GM12878 (cell line): ENCODE data around the gene ANXA4. TPM values are rescaled to one million over a fixed set of nuclear protein-coding genes. Genes with fewer than 3 reads are reported as not detected.

Experiments used
- ATAC-seq: fragments of 200-7000 bp; cut with Tn5 transposase; 3 replicates; pipeline ENCODE4 v1.9.1; 2020; ENCODE audit warnings: mild to moderate bottlenecking, moderate library complexity
- BruUV-seq: library from RNA; stranded (reverse); fragments of 400-500 nt; replicated peaks from 2 replicates; lab custom pipeline; 2021; lab: Mats Ljungman, UMichigan
- CTCF ChIA-PET: fragments of 300-600 bp; sonication (Branson Sonifier 250); formaldehyde crosslinking; extraction: SDS; loops from one replicate; lab custom pipeline; 2021; ENCODE audit warnings: inconsistent platforms; lab: Yijun Ruan, JAX
- POLR2A ChIA-PET: fragments of 350-600 bp; formaldehyde crosslinking; extraction: SDS; loops from one replicate; lab custom pipeline; 2021; ENCODE audit warnings: inconsistent platforms; lab: Charles Lee
- RAD21 ChIA-PET: fragments of 300-600 bp; sonication (Branson Sonifier 250); formaldehyde crosslinking; loops from one replicate; lab custom pipeline; 2023; ENCODE audit warnings: antibody characterized with exemption; ENCODE audit not compliant: unreplicated experiment; lab: Charles Lee
- SMC1A ChIA-PET: fragments of 300-600 bp; sonication (Branson Sonifier 250); formaldehyde crosslinking; loops from one replicate; lab custom pipeline; 2023; ENCODE audit not compliant: unreplicated experiment, uncharacterized antibody; lab: Charles Lee
- DNase-seq: peaks from one replicate; pipeline ENCODE4 v3.0.0-alpha.2; 2011; ENCODE audit warnings: low read depth, low spot score
- FAIRE-seq: peaks from 3 replicates; lab custom pipeline; 2011; peaks lifted over from hg19 to GRCh38; lab: Jason Lieb, UNC
- H2AFZ ChIP-seq: 2 replicates; pipeline ENCODE4 v1.6.0; 2011; ENCODE audit warnings: low read depth, low read length, control low read depth; ENCODE audit not compliant: control insufficient read depth
- H3K27ac ChIP-seq: 2 replicates; pipeline ENCODE4 v1.5.1; 2011; ENCODE audit warnings: control low read depth; ENCODE audit not compliant: control insufficient read depth, insufficient read depth
- H3K27me3 ChIP-seq, 2 experiments: replicated peaks in 1 of 2; 2 replicates each; pipeline versions ENCODE4 v1.6.0 to v1.6.1; 2011; ENCODE audit warnings: low read length in 1 of 2; ENCODE audit not compliant: control insufficient read depth in 2 of 2, insufficient read depth in 2 of 2
- H3K36me3 ChIP-seq, 2 experiments: 2 replicates each; pipeline ENCODE4 v1.5.1; 2011; ENCODE audit warnings: low read length in 1 of 2; ENCODE audit not compliant: control insufficient read depth in 2 of 2, insufficient read depth in 2 of 2
- H3K4me1 ChIP-seq: 2 replicates; pipeline ENCODE4 v1.6.1; 2011; ENCODE audit warnings: mild to moderate bottlenecking, low read length, moderate library complexity, mixed read lengths; ENCODE audit not compliant: control insufficient read depth, insufficient read depth
- H3K4me2 ChIP-seq: 2 replicates; pipeline ENCODE4 v1.6.0; 2011; ENCODE audit warnings: control low read depth; ENCODE audit not compliant: control insufficient read depth, insufficient read depth
- H3K4me3 ChIP-seq: fragments of 200-600 bp; sonication (generic); 2 replicates; pipeline ENCODE4 v1.5.1; 2016
- H3K79me2 ChIP-seq: 2 replicates; pipeline ENCODE4 v1.6.0; 2011; ENCODE audit warnings: low read length; ENCODE audit not compliant: control insufficient read depth, insufficient read depth
- H3K9ac ChIP-seq: 2 replicates; pipeline ENCODE4 v1.8.0; 2011; ENCODE audit warnings: low read length, control low read depth, mixed read lengths; ENCODE audit not compliant: control insufficient read depth, insufficient read depth
- H3K9me3 ChIP-seq: replicated peaks from 3 replicates; pipeline ENCODE4 v1.5.1; 2011; ENCODE audit warnings: mild to moderate bottlenecking, low read length; ENCODE audit not compliant: control insufficient read depth, insufficient read depth
- H4K20me1 ChIP-seq: 2 replicates; pipeline ENCODE4 v1.6.0; 2011; ENCODE audit not compliant: control insufficient read depth, insufficient read depth
- BCL11A ChIP-seq: IDR thresholded peaks from 2 replicates; pipeline ENCODE4 v1.6.1; 2011; ENCODE audit warnings: low read depth, low read length
- ESRRA ChIP-seq: IDR thresholded peaks from 2 replicates; pipeline ENCODE4 v1.6.1; 2012; ENCODE audit warnings: mild to moderate bottlenecking, low read length, improper control_type of control experiment
- GABPA ChIP-seq: IDR thresholded peaks from 2 replicates; pipeline ENCODE4 v1.6.1; 2014; ENCODE audit warnings: antibody characterized with exemption, low read depth, mild to moderate bottlenecking, inconsistent platforms
- MTA2 ChIP-seq: fragments of 450-650 bp; IDR thresholded peaks from 2 replicates; pipeline ENCODE4 v1.6.1; 2016; ENCODE audit warnings: low read depth, mild to moderate bottlenecking, moderate library complexity
- MXI1 ChIP-seq: fragments of 150-350 bp; IDR thresholded peaks from 2 replicates; pipeline ENCODE4 v1.6.1; 2011; ENCODE audit warnings: low read depth, mild to moderate bottlenecking, inconsistent platforms, low read length, improper control_type of control experiment
- NFXL1 ChIP-seq: fragments of 450-650 bp; IDR thresholded peaks from 2 replicates; pipeline ENCODE4 v1.6.1; 2017; ENCODE audit warnings: antibody characterized with exemption, mild to moderate bottlenecking, borderline replicate concordance
- NFYA ChIP-seq: IDR thresholded peaks from 2 replicates; pipeline ENCODE4 v1.6.1; 2011; ENCODE audit warnings: low read depth, mild to moderate bottlenecking, low read length, improper control_type of control experiment, borderline replicate concordance
- PAX8 ChIP-seq: fragments of 450-650 bp; IDR thresholded peaks from 2 replicates; pipeline ENCODE4 v1.6.1; 2017; ENCODE audit warnings: mild to moderate bottlenecking, moderate library complexity
- STAT3 ChIP-seq: IDR thresholded peaks from 2 replicates; pipeline ENCODE4 v1.6.1; 2011; ENCODE audit warnings: low read depth, low read length, improper control_type of control experiment
- TCF12 ChIP-seq: IDR thresholded peaks from 2 replicates; pipeline ENCODE4 v1.6.1; 2011; ENCODE audit warnings: low read depth, mild to moderate bottlenecking, low read length
- WGBS: methylation state at CpG from one replicate; pipeline ENCODE4 v1.1.6; 2016; ENCODE audit warnings: low lambda C conversion rate; ENCODE audit not compliant: insufficient replicate concordance, insufficient coverage; ENCODE audit errors: missing lambda C conversion rate; 5-methylcytosine and 5-hydroxymethylcytosine counted together
- in situ Hi-C: fragments of 300-500 bp; cut with MboI; formaldehyde crosslinking; loops from 9 replicates; pipeline ENCODE4 v1.14.3; 2018; ENCODE audit warnings: mixed read lengths
- intact Hi-C: fragments of 100-400 bp; cut with micrococcal nuclease; formaldehyde crosslinking; loops from one replicate; pipeline ENCODE4 v1.14.2; 2022; ENCODE audit not compliant: unreplicated experiment
- polyA plus RNA-seq, 11 experiments: library from polyadenylated mRNA; depleted of rRNA in 4 of 11; unstranded in 6 of 11; stranded (reverse) in 5 of 11; fragments of >200 nt; fragmentation: Nextera tagmentation in 4 of 11; fragmentation: Illumina TruSeq in 1 of 11; extraction: Ambion mirVana in 4 of 11; extraction: Trizol in 1 of 11; gene quantifications; 1 replicate in 1 of 11; 2 replicates in 10 of 11; pipeline versions ENCODE4 v1.2.1 to v1.2.3, GENCODE V29; 2011 to 2016; ENCODE audit warnings: inconsistent platforms in 2 of 11, missing spikeins in 2 of 11, low read depth in 1 of 11
- total RNA-seq, 4 experiments: library from RNA; depleted of rRNA in 3 of 4; stranded (reverse); fragments of >200 nt in 3 of 4; fragmentation: Illumina TruSeq in 1 of 4; extraction: Trizol in 1 of 4; gene quantifications; 2 replicates each; pipeline versions ENCODE4 v1.2.1 to v1.2.3, GENCODE V29; 2013 to 2021
- TF ChIP-seq, protein P1 (sequence below): fragments of 450-650 bp; IDR thresholded peaks from 2 replicates; pipeline ENCODE4 v1.6.1; 2018; ENCODE audit warnings: borderline replicate concordance, mild to moderate bottlenecking; ENCODE audit not compliant: partially characterized antibody
- TF ChIP-seq, protein P2 (sequence below): fragments of 450-650 bp; IDR thresholded peaks from 2 replicates; pipeline ENCODE4 v1.6.1; 2017; ENCODE audit warnings: mild to moderate bottlenecking
- TF ChIP-seq, protein P3 (sequence below): fragments of 450-650 bp; formaldehyde crosslinking; IDR thresholded peaks from 2 replicates; pipeline ENCODE4 v1.5.0; 2022; ENCODE audit warnings: mild to moderate bottlenecking, missing genetic modification characterization

The ANXA4 gene
- total and polyA plus RNA-seq, 10 of the 15 experiments (the other 5 are each of a cell fraction or from before 2014, with no cell fraction given) = 16.3 to 97.2 (median 71.0) TPM

DNA sequence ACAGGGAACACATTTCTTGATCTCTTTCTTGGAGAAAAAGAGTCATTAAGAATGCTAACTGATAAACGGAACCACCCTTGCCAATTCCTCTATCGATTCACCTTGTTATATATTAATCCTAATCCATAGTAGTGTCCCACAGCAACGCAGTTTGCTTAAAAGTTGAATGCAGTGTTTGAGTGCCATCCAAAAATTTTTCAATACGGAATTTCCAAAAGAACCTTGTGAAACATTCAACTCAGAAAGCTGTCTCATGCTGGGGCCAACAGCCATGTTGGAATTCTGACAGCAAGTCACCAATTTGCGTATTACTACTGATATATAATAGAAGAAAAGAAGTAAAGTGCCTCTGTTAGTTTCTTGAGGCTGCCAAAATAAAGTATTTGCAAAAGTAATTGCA is 42.3 kb downstream of the ANXA4 start:
- POLR2A ChIA-PET = no interaction called here
- TF ChIP-seq, protein P1, sequence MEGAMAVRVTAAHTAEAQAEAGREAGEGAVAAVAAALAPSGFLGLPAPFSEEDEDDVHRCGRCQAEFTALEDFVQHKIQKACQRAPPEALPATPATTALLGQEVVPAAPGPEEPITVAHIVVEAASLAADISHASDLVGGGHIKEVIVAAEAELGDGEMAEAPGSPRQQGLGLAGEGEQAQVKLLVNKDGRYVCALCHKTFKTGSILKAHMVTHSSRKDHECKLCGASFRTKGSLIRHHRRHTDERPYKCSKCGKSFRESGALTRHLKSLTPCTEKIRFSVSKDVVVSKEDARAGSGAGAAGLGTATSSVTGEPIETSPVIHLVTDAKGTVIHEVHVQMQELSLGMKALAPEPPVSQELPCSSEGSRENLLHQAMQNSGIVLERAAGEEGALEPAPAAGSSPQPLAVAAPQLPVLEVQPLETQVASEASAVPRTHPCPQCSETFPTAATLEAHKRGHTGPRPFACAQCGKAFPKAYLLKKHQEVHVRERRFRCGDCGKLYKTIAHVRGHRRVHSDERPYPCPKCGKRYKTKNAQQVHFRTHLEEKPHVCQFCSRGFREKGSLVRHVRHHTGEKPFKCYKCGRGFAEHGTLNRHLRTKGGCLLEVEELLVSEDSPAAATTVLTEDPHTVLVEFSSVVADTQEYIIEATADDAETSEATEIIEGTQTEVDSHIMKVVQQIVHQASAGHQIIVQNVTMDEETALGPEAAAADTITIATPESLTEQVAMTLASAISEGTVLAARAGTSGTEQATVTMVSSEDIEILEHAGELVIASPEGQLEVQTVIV = no peak
- TF ChIP-seq GABPA (no peak), BCL11A (no peak), NFXL1 (no peak), PAX8 (no peak), MTA2 (no peak), MXI1 (no peak), ESRRA (no peak), NFYA (no peak), TCF12 (no peak), STAT3 (no peak)
- TF ChIP-seq, protein P2, sequence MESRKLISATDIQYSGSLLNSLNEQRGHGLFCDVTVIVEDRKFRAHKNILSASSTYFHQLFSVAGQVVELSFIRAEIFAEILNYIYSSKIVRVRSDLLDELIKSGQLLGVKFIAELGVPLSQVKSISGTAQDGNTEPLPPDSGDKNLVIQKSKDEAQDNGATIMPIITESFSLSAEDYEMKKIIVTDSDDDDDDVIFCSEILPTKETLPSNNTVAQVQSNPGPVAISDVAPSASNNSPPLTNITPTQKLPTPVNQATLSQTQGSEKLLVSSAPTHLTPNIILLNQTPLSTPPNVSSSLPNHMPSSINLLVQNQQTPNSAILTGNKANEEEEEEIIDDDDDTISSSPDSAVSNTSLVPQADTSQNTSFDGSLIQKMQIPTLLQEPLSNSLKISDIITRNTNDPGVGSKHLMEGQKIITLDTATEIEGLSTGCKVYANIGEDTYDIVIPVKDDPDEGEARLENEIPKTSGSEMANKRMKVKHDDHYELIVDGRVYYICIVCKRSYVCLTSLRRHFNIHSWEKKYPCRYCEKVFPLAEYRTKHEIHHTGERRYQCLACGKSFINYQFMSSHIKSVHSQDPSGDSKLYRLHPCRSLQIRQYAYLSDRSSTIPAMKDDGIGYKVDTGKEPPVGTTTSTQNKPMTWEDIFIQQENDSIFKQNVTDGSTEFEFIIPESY = no peak
- TF ChIP-seq, protein P3, sequence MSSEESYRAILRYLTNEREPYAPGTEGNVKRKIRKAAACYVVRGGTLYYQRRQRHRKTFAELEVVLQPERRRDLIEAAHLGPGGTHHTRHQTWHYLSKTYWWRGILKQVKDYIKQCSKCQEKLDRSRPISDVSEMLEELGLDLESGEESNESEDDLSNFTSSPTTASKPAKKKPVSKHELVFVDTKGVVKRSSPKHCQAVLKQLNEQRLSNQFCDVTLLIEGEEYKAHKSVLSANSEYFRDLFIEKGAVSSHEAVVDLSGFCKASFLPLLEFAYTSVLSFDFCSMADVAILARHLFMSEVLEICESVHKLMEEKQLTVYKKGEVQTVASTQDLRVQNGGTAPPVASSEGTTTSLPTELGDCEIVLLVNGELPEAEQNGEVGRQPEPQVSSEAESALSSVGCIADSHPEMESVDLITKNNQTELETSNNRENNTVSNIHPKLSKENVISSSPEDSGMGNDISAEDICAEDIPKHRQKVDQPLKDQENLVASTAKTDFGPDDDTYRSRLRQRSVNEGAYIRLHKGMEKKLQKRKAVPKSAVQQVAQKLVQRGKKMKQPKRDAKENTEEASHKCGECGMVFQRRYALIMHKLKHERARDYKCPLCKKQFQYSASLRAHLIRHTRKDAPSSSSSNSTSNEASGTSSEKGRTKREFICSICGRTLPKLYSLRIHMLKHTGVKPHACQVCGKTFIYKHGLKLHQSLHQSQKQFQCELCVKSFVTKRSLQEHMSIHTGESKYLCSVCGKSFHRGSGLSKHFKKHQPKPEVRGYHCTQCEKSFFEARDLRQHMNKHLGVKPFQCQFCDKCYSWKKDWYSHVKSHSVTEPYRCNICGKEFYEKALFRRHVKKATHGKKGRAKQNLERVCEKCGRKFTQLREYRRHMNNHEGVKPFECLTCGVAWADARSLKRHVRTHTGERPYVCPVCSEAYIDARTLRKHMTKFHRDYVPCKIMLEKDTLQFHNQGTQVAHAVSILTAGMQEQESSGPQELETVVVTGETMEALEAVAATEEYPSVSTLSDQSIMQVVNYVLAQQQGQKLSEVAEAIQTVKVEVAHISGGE (CRISPR knock-in tag) = no peak
- TF ChIP-seq, all 136 proteins: peak for 0
- Histone ChIP-seq H2AFZ (no peak overlapping the region), H3K36me3 (peaks cover 2 to 3% of the 10 kb centered on the region in 2 experiments; a peak in 1 of 4 replicates), H3K9ac (no peak overlapping the region), H3K27ac (no peak overlapping the region), H3K9me3 (no peaks in the 10 kb centered on the region; the same call in 2 of the 3 replicates), H3K79me2 (no peaks in the 10 kb centered on the region; the same call in 1 of the 2 replicates), H4K20me1 (no peaks in the 10 kb centered on the region), H3K4me3 (no peak overlapping the region), H3K4me2 (no peak overlapping the region), H3K27me3 (no peaks in the 10 kb centered on the region), H3K4me1 (peaks cover 32% of the 10 kb centered on the region)
- BruUV-seq = no TSS peak
- ChIA-PET CTCF (interaction anchor here (0.6 to 1.5 kb wide), 2 partner anchors 9 to 15 kb away, joined by 4 to 5 read pairs; no protein-coding TSS in a partner anchor), SMC1A (interaction anchor here (7.5 kb wide), 1 partner anchor 9 kb away, joined by 94 read pairs; no protein-coding TSS in a partner anchor), RAD21 (interaction anchor here (1.6 kb wide), 1 partner anchor 16 kb away, joined by 6 read pairs; no protein-coding TSS in a partner anchor)
- 95% methylated on average over 5 of the region's 5 CpGs for WGBS
- DNase-seq (no peak), FAIRE-seq (no peak), ATAC-seq (no peak)
- intact Hi-C loops = no loop called here
- in situ Hi-C loops = no loop called here
